ENCODE data around the gene LAMB1. TPM values are rescaled to one million over a fixed set of nuclear protein-coding genes. Genes with fewer than 3 reads are reported as not detected.

Gene LAMB1
- total and polyA plus RNA-seq, 4 donors, result 95.9 to 285 (median 173) TPM

DNA sequence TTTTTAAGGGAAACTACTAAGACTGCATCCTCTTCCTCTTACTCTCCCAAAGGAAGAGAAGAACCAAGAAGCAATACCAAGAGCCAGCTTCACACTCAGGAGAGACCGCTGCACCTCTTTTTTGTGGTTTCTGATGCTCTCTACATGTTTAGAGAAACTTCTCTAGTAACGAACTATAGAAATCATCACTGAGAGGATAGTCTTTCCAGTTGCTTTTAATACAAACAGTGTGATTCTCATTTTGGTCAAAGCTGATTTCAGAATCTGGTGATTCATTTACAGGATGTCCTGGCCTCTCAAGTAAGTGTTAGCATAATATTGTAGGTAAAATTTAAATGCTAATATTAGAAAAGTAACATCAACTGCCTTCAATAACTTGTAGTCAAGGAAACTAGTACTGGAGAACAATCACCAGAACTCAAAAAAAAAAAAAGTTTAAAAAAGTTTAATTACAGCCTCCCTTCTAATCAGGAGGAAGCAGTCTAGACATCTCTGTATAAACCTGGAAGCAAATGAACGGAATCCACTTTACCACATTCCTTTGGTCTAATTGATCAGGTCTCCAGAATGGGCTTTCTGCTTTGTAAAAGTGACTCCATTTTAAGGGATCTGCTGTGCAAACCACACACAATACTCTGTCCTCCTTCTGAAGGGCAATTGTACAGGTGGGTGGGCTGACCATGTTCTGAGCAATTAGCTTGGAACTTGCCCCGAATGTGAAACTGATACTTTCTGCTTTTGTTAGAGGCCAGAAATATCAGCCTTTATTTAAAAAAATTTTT is 3.0 kb downstream of the LAMB1 start:
- no peak for ATAC-seq (ENCODE audit: insufficient read depth, low FRiP score)
- Histone ChIP-seq H3K4me3 (no peak overlapping the region), H3K9ac (ENCODE audit: insufficient read depth in 1 of 2, low read length in 2 of 2) (no peak overlapping the region), H3K4me1 (ENCODE audit: control insufficient read depth in 5 of 5, insufficient read depth in 5 of 5, low read length in 5 of 5) (peaks cover 3 to 67% (median 18%) of the 10 kb centered on the region in 5 donors), H3K9me3 (ENCODE audit: control insufficient read depth in 4 of 4, insufficient read depth in 3 of 4, low read length in 3 of 4) (no peaks in the 10 kb centered on the region), H3K27me3 (ENCODE audit: control insufficient read depth in 3 of 3, insufficient read depth in 3 of 3, low read length in 2 of 3) (no peaks in the 10 kb centered on the region), H3K36me3 (ENCODE audit: control insufficient read depth in 4 of 4, insufficient read depth in 4 of 4, low read length in 4 of 4) (peaks cover 0 to 13% (median 3%) of the 10 kb centered on the region in 4 donors), H3K27ac (ENCODE audit: low read depth in 1 of 2, low read length in 1 of 2) (peak overlapping the region; percentile 22 to 28)
- DNase-seq, result no peak
- 73 to 87% methylated on average over 4 of the region's 4 CpGs for WGBS, 2 donors
- TF ChIP-seq CTCF (IDR thresholded peaks at IDR 0.05; ENCODE audit: control extremely low read depth, extremely low read depth), result no peak

- H3K4me1 ChIP-seq (ENCODE audit: control insufficient read depth in 5 of 5, insufficient read depth in 5 of 5, low read length in 5 of 5), result peaks cover 3 to 63% (median 15%) of the 10 kb centered on the region in 5 donors
- no peak for ATAC-seq (ENCODE audit: insufficient read depth, low FRiP score)
- DNase-seq, result no peak
- no peak overlapping the region for H3K4me3 ChIP-seq
- no peaks in the 10 kb centered on the region for H3K27me3 ChIP-seq (ENCODE audit: control insufficient read depth in 3 of 3, insufficient read depth in 3 of 3, low read length in 2 of 3)
- no peak overlapping the region for H3K27ac ChIP-seq (ENCODE audit: low read depth in 1 of 2, low read length in 1 of 2)
- H3K9ac ChIP-seq (ENCODE audit: insufficient read depth in 1 of 2, low read length in 2 of 2), result peak overlapping the region in 1 of 2 donors; percentile 14
- H3K9me3 ChIP-seq (ENCODE audit: control insufficient read depth in 4 of 4, insufficient read depth in 3 of 4, low read length in 3 of 4), result no peaks in the 10 kb centered on the region
- H3K36me3 ChIP-seq (ENCODE audit: control insufficient read depth in 4 of 4, insufficient read depth in 4 of 4, low read length in 4 of 4), result peaks cover 0 to 20% (median 4%) of the 10 kb centered on the region in 4 donors
- WGBS, 2 donors, result 82 to 95% methylated on average over 3 of the region's 3 CpGs
- TF ChIP-seq CTCF (IDR thresholded peaks at IDR 0.05; ENCODE audit: control extremely low read depth, extremely low read depth), result no peak
Observed at GRCh38 chr7:107998660-107999480, 4.1 kb downstream of the LAMB1 start.

DNA sequence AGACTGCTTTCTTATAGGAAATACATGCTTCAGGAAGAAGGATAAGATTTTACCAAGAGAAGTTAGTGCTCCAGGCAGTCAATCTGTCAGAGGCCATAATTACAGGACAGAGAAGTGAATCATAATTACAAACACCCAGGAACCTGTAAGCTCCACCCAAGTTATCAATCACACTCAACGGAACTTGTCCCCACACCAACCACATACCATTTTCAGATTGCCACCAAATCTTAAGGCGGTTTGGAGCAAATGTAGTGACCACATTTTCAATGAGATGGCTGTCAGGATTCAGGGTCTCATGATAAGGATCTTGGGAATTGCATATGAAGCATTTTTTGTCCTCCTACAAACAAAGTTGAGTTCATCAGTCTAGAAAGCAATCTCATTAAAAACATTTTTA is 4.8 kb downstream of the LAMB1 start:
- Histone ChIP-seq H3K4me1 (ENCODE audit: control insufficient read depth in 5 of 5, insufficient read depth in 5 of 5, low read length in 5 of 5) (peaks cover 3 to 61% (median 14%) of the 10 kb centered on the region in 5 donors), H3K27ac (ENCODE audit: low read depth in 1 of 2, low read length in 1 of 2) (no peak overlapping the region)

More for the DNA sequence above, 4.8 kb downstream of the LAMB1 start:
- no peak overlapping the region for H3K9ac ChIP-seq (ENCODE audit: insufficient read depth in 1 of 2, low read length in 2 of 2)
- no peaks in the 10 kb centered on the region for H3K27me3 ChIP-seq (ENCODE audit: control insufficient read depth in 3 of 3, insufficient read depth in 3 of 3, low read length in 2 of 3)
- ATAC-seq (ENCODE audit: insufficient read depth, low FRiP score) (no peak), DNase-seq (no peak)
- 71 to 81% methylated on average over 2 of the region's 2 CpGs for WGBS, 2 donors
- peaks cover 0 to 26% (median 7%) of the 10 kb centered on the region in 4 donors for H3K36me3 ChIP-seq (ENCODE audit: control insufficient read depth in 4 of 4, insufficient read depth in 4 of 4, low read length in 4 of 4)
- H3K4me3 ChIP-seq, result no peak overlapping the region
- no peaks in the 10 kb centered on the region for H3K9me3 ChIP-seq (ENCODE audit: control insufficient read depth in 4 of 4, insufficient read depth in 3 of 4, low read length in 3 of 4)
- no peak for TF ChIP-seq CTCF (IDR thresholded peaks at IDR 0.05; ENCODE audit: control extremely low read depth, extremely low read depth)

All from lung (tissue), 12 donors.